Gastroesophageal sphincter (tissue), 3 donors: ENCODE results near the gene NSMCE1.

ENCODE experiments used
- EP300 ChIP-seq: sonication (generic); formaldehyde crosslinking; IDR thresholded peaks from one replicate; pipeline ENCODE4 v1.6.1; 2017; ENCODE audit warnings: antibody characterized with exemption, mild to moderate bottlenecking
- TF ChIP-seq, protein P1 (sequence below), 4 experiments: fragments of 200-600 bp in 2 of 4; fragments of 450-650 bp in 2 of 4; sonication (generic) in 1 of 4; IDR thresholded peaks; one replicate each; pipeline ENCODE4 v1.5.1; 2017 to 2019; ENCODE audit warnings: antibody characterized with exemption in 4 of 4, mild to moderate bottlenecking in 2 of 4, moderate library complexity in 2 of 4

DNA sequence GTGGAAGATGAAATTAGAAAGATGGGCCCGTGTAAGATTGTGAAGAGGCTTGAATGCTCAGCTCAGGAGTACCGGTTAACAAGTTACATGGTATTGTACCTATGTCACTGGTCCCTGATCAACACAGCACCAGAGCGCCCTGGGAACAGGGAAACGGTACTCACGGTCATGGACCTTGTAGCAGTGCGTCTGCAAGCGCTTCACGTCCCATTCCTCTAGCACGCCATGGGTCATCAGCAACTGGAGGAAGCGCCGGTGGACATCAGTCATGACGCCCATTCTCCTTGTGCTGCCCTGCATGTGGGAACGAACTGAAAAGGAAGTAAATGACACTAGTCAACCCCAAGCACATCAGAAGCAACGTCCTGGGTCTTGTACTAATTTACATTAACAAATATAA is 11.3 kb downstream of the NSMCE1 start:
- TF ChIP-seq EP300, result no peak
- TF ChIP-seq, protein P1, sequence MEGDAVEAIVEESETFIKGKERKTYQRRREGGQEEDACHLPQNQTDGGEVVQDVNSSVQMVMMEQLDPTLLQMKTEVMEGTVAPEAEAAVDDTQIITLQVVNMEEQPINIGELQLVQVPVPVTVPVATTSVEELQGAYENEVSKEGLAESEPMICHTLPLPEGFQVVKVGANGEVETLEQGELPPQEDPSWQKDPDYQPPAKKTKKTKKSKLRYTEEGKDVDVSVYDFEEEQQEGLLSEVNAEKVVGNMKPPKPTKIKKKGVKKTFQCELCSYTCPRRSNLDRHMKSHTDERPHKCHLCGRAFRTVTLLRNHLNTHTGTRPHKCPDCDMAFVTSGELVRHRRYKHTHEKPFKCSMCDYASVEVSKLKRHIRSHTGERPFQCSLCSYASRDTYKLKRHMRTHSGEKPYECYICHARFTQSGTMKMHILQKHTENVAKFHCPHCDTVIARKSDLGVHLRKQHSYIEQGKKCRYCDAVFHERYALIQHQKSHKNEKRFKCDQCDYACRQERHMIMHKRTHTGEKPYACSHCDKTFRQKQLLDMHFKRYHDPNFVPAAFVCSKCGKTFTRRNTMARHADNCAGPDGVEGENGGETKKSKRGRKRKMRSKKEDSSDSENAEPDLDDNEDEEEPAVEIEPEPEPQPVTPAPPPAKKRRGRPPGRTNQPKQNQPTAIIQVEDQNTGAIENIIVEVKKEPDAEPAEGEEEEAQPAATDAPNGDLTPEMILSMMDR (IDR thresholded peaks at IDR 0.05), result no peak
